CD4-positive, alpha-beta T cell treated with Interleukin-15 for 1 hour (primary cell): ENCODE data around the gene ZC3H7A.

Source experiments
- DNase-seq: peaks from one replicate; pipeline ENCODE4 v3.0.0-alpha.2; 2020

Gene ZC3H7A

GRCh38 chr16:11734653-11735043 is 62.4 kb downstream of the ZC3H7A start:
- no peak for DNase-seq

GRCh38 chr16:11734025-11734652 is 62.9 kb downstream of the ZC3H7A start:
- DNase-seq, result no peak

- DNase-seq, result no peak
Observed at GRCh38 chr16:11731222-11731621, 65.8 kb downstream of the ZC3H7A start.

GRCh38 chr16:11729787-11730186 is 67.3 kb downstream of the ZC3H7A start:
- DNase-seq, result no peak

- DNase-seq, result no peak
Observed at GRCh38 chr16:11727796-11728543, 69.1 kb downstream of the ZC3H7A start.

GRCh38 chr16:11726008-11726407 is 71.0 kb downstream of the ZC3H7A start:
- no peak for DNase-seq

- DNase-seq, result no peak
Observed at GRCh38 chr16:11725457-11725856, 71.6 kb downstream of the ZC3H7A start.

- no peak for DNase-seq
Observed at GRCh38 chr16:11722468-11722808, 74.6 kb downstream of the ZC3H7A start.

- DNase-seq, result no peak
Observed at GRCh38 chr16:11721781-11722467, 75.1 kb downstream of the ZC3H7A start.

- DNase-seq, result no peak
Observed at GRCh38 chr16:11719762-11720161, 77.3 kb downstream of the ZC3H7A start.

- DNase-seq, result no peak
Observed at GRCh38 chr16:11719171-11719570, 77.9 kb downstream of the ZC3H7A start.

GRCh38 chr16:11717811-11718210 is 79.2 kb downstream of the ZC3H7A start:
- no peak for DNase-seq

GRCh38 chr16:11716336-11716735 is 80.7 kb downstream of the ZC3H7A start:
- DNase-seq, result no peak

GRCh38 chr16:11715246-11715947 is 81.7 kb downstream of the ZC3H7A start:
- DNase-seq, result no peak

GRCh38 chr16:11712122-11712521 is 84.9 kb downstream of the ZC3H7A start:
- DNase-seq, result no peak

- no peak for DNase-seq
Observed at GRCh38 chr16:11711662-11712061, 85.4 kb downstream of the ZC3H7A start.

- no peak for DNase-seq
Observed at GRCh38 chr16:11708421-11708820, 88.6 kb downstream of the ZC3H7A start.

- DNase-seq, result no peak
Observed at GRCh38 chr16:11707679-11708197, 89.3 kb downstream of the ZC3H7A start.

GRCh38 chr16:11706180-11706742 is 90.8 kb downstream of the ZC3H7A start:
- DNase-seq, result no peak

- no peak for DNase-seq
Observed at GRCh38 chr16:11705311-11706025, 91.6 kb downstream of the ZC3H7A start.
